WTC11 (cell line): ENCODE results near the gene IQGAP3. TPM values are rescaled to one million over a fixed set of nuclear protein-coding genes. Genes with fewer than 3 reads are reported as not detected.

Source experiments
- ATAC-seq: fragments of 200-7000 bp; cut with Tn5 transposase; 2 replicates; pipeline ENCODE4 v1.10.0; 2021; ENCODE audit warnings: mild to moderate bottlenecking, moderate library complexity
- CTCF ChIA-PET: fragments of 300-600 bp; sonication (Branson Sonifier 250); formaldehyde crosslinking; loops from one replicate; lab custom pipeline; 2021; ENCODE audit warnings: antibody characterized with exemption; lab: Charles Lee
- POLR2A ChIA-PET: fragments of 350-600 bp; sonication (Branson Sonifier 250); formaldehyde crosslinking; loops from one replicate; lab custom pipeline; 2021; ENCODE audit warnings: antibody characterized with exemption; lab: Charles Lee
- DNase-seq: peaks from one replicate; pipeline ENCODE4 v3.0.0; 2021; ENCODE audit warnings: low spot score
- H3K27ac Mint-ChIP-seq: 2 replicates; pipeline ENCODE4 v1.8.0; 2021; ENCODE audit warnings: mixed read lengths
- H3K27me3 Mint-ChIP-seq: 2 replicates; pipeline ENCODE4 v1.8.0; 2021; ENCODE audit warnings: low read depth, mild to moderate bottlenecking, moderate library complexity, mixed read lengths
- H3K36me3 Mint-ChIP-seq: 2 replicates; pipeline ENCODE4 v1.8.0; 2021; ENCODE audit warnings: mixed read lengths
- H3K4me1 Mint-ChIP-seq: 2 replicates; pipeline ENCODE4 v1.8.0; 2022; ENCODE audit warnings: mixed read lengths
- H3K4me3 Mint-ChIP-seq: 2 replicates; pipeline ENCODE4 v1.8.0; 2021; ENCODE audit warnings: mild to moderate bottlenecking, moderate library complexity, mixed read lengths
- H3K9me3 Mint-ChIP-seq: 2 replicates; pipeline ENCODE4 v1.8.0; 2021; ENCODE audit warnings: mixed read lengths
- ATF2 ChIP-seq: sonication (generic); formaldehyde crosslinking; IDR thresholded peaks from 2 replicates; pipeline ENCODE4 v1.8.1; 2022; ENCODE audit warnings: low read depth, missing genetic modification reagents, borderline replicate concordance
- ATF6 ChIP-seq: sonication (generic); formaldehyde crosslinking; IDR thresholded peaks from 2 replicates; pipeline ENCODE4 v1.8.1; 2023; ENCODE audit warnings: mild to moderate bottlenecking, missing genetic modification reagents
- CBFB ChIP-seq: sonication (generic); formaldehyde crosslinking; IDR thresholded peaks from 2 replicates; pipeline ENCODE4 v1.8.1; 2022; ENCODE audit warnings: mild to moderate bottlenecking, low read depth, missing genetic modification reagents
- CREB1 ChIP-seq: sonication (generic); formaldehyde crosslinking; IDR thresholded peaks from 2 replicates; pipeline ENCODE4 v1.8.0; 2023; ENCODE audit warnings: mild to moderate bottlenecking, missing genetic modification reagents
- E2F1 ChIP-seq: sonication (generic); formaldehyde crosslinking; IDR thresholded peaks from 2 replicates; pipeline ENCODE4 v1.8.0; 2022; ENCODE audit warnings: mild to moderate bottlenecking, missing genetic modification reagents
- EMX1 ChIP-seq: fragments of 250-450 bp; sonication (Bioruptor Pico); IDR thresholded peaks from 2 replicates; pipeline ENCODE4 v1.8.0; 2021; ENCODE audit warnings: mild to moderate bottlenecking
- ERG ChIP-seq: fragments of 250-450 bp; sonication (Bioruptor Pico); IDR thresholded peaks from 2 replicates; pipeline ENCODE4 v1.8.0; 2021; ENCODE audit warnings: mild to moderate bottlenecking
- IRF2 ChIP-seq: sonication (generic); formaldehyde crosslinking; IDR thresholded peaks from 2 replicates; pipeline ENCODE4 v1.8.0; 2022; ENCODE audit warnings: low read depth, missing genetic modification reagents, borderline replicate concordance
- KAT7 ChIP-seq: sonication (generic); formaldehyde crosslinking; IDR thresholded peaks from 2 replicates; pipeline ENCODE4 v1.8.1; 2023; ENCODE audit warnings: missing genetic modification reagents, mild to moderate bottlenecking, borderline replicate concordance
- NFE2L1 ChIP-seq: sonication (generic); formaldehyde crosslinking; IDR thresholded peaks from 2 replicates; pipeline ENCODE4 v1.8.1; 2023; ENCODE audit warnings: missing genetic modification reagents
- NFYB ChIP-seq: sonication (generic); formaldehyde crosslinking; conservative IDR thresholded peaks from 2 replicates; pipeline ENCODE4 v1.8.0; 2022; ENCODE audit warnings: low read depth, missing genetic modification reagents
- NR1H2 ChIP-seq: sonication (generic); formaldehyde crosslinking; IDR thresholded peaks from 2 replicates; pipeline ENCODE4 v1.9.0; 2021; ENCODE audit warnings: mild to moderate bottlenecking, moderate library complexity, missing genetic modification reagents
- NR2C2 ChIP-seq: sonication (generic); formaldehyde crosslinking; IDR thresholded peaks from 2 replicates; pipeline ENCODE4 v1.8.0; 2022; ENCODE audit warnings: mild to moderate bottlenecking, missing genetic modification reagents
- PREB ChIP-seq: sonication (generic); formaldehyde crosslinking; IDR thresholded peaks from 2 replicates; pipeline ENCODE4 v1.8.1; 2022; ENCODE audit warnings: mild to moderate bottlenecking, missing genetic modification reagents, moderate library complexity, borderline replicate concordance
- TP53 ChIP-seq: sonication (generic); formaldehyde crosslinking; IDR thresholded peaks from 2 replicates; pipeline ENCODE4 v1.8.1; 2023; ENCODE audit warnings: mild to moderate bottlenecking, missing genetic modification reagents
- ZNF219 ChIP-seq: sonication (generic); formaldehyde crosslinking; IDR thresholded peaks from 2 replicates; pipeline ENCODE4 v1.8.0; 2023; ENCODE audit warnings: missing genetic modification reagents, mild to moderate bottlenecking, borderline replicate concordance
- ZNF232 ChIP-seq: sonication (generic); formaldehyde crosslinking; IDR thresholded peaks from 2 replicates; pipeline ENCODE4 v1.8.0; 2022; ENCODE audit warnings: mild to moderate bottlenecking, missing genetic modification reagents
- ZNF263 ChIP-seq: sonication (generic); formaldehyde crosslinking; IDR thresholded peaks from 2 replicates; pipeline ENCODE4 v1.8.1; 2022; ENCODE audit warnings: low read depth, mild to moderate bottlenecking, moderate library complexity, missing genetic modification reagents
- ZNF317 ChIP-seq: sonication (generic); formaldehyde crosslinking; IDR thresholded peaks from 2 replicates; pipeline ENCODE4 v1.8.1; 2023; ENCODE audit warnings: low read depth, mild to moderate bottlenecking, moderate library complexity, missing genetic modification reagents, borderline replicate concordance
- ZNF425 ChIP-seq: fragments of 250-450 bp; sonication (Bioruptor Pico); conservative IDR thresholded peaks from 2 replicates; pipeline ENCODE4 v1.9.0; 2021; ENCODE audit warnings: mild to moderate bottlenecking
- ZNF671 ChIP-seq: fragments of 250-450 bp; sonication (Bioruptor Pico); IDR thresholded peaks from 2 replicates; pipeline ENCODE4 v1.8.0; 2021; ENCODE audit warnings: mild to moderate bottlenecking
- ZSCAN18 ChIP-seq: fragments of 250-450 bp; sonication (Bioruptor Pico); IDR thresholded peaks from 2 replicates; pipeline ENCODE4 v2.1.2; 2022; ENCODE audit warnings: mild to moderate bottlenecking, moderate library complexity
- total RNA-seq: library from RNA; stranded (reverse); gene quantifications from 3 replicates; pipeline ENCODE4 v1.2.3, GENCODE V29; 2021

The IQGAP3 gene
- total RNA-seq, 1 experiment from 2014 or later: 33.3 TPM

GRCh38 chr1:156591181-156591431 is 18.7 kb upstream of the IQGAP3 start (continued):
- no peak for TF ChIP-seq ZNF425 (CRISPR knock-in tag)
- TF ChIP-seq ZSCAN18 (CRISPR knock-in tag): no peak
- TF ChIP-seq, all 79 proteins: peak for 0

GRCh38 chr1:156590326-156591180 is 18.2 kb upstream of the IQGAP3 start:
- H3K9me3 Mint-ChIP-seq: no peaks in the 10 kb centered on the region
- H3K36me3 Mint-ChIP-seq: peaks cover 17% of the 10 kb centered on the region
- TF ChIP-seq NFE2L1 (no peak), ZNF671 (0 out of 2 replicates have a peak, but pooled peaks have one; percentile 26), KAT7 (no peak)
- peaks cover 17% of the 10 kb centered on the region for H3K4me1 Mint-ChIP-seq
- H3K4me3 Mint-ChIP-seq: peak overlapping the region; percentile 79
- ATAC-seq (no peak), DNase-seq (no peak)
- ChIA-PET CTCF (interaction anchor here (1.2 to 3.4 kb wide), 13 partner anchors 9 to 337 kb away, joined by 3 to 28 read pairs (median 5); partner anchors contain the start of genes GPATCH4, HAPLN2 and TTC24), POLR2A (interaction anchor here (0.6 to 1.8 kb wide), 9 partner anchors 11 to 133 kb away, joined by 3 to 6 read pairs (median 3); partner anchors contain the start of gene GPATCH4)
- peak overlapping the region; percentile 94; the same call in 1 of the 2 replicates for H3K27ac Mint-ChIP-seq
- H3K27me3 Mint-ChIP-seq: no peaks in the 10 kb centered on the region; the same call in 1 of the 2 replicates

- H3K27me3 Mint-ChIP-seq: no peaks in the 10 kb centered on the region; the same call in 1 of the 2 replicates
- ATAC-seq: no peak
- TF ChIP-seq CBFB (CRISPR knock-in tag): no peak
- TF ChIP-seq CREB1 (CRISPR knock-in tag): no peak
- no peak for TF ChIP-seq ERG
- TF ChIP-seq NR1H2 (CRISPR knock-in tag): no peak
- no peak for TF ChIP-seq ATF6 (CRISPR knock-in tag)
- TF ChIP-seq NFYB (CRISPR knock-in tag): no peak
- no peak for TF ChIP-seq ZNF219 (CRISPR knock-in tag)
- TF ChIP-seq ZNF232: no peak
- TF ChIP-seq ATF2: no peak
- TF ChIP-seq ZNF317 (CRISPR knock-in tag): no peak
- TF ChIP-seq NR2C2: no peak
- no peak for TF ChIP-seq E2F1
- no peak for TF ChIP-seq PREB (CRISPR knock-in tag)
- TF ChIP-seq IRF2 (CRISPR knock-in tag): no peak
- no peak for TF ChIP-seq ZNF263 (CRISPR knock-in tag)
- no peak for TF ChIP-seq TP53 (CRISPR knock-in tag)
- no peak for TF ChIP-seq EMX1 (CRISPR knock-in tag)
- no peak for DNase-seq
- no peak overlapping the region for H3K27ac Mint-ChIP-seq
- no peak overlapping the region for H3K4me3 Mint-ChIP-seq
- POLR2A ChIA-PET: no interaction called here
- peaks cover 7% of the 10 kb centered on the region for H3K36me3 Mint-ChIP-seq
- H3K9me3 Mint-ChIP-seq: no peaks in the 10 kb centered on the region
- CTCF ChIA-PET: interaction anchor here (1.4 kb wide), 2 partner anchors 19 to 38 kb away, joined by 6 to 8 read pairs; no protein-coding TSS in a partner anchor
- peaks cover 26% of the 10 kb centered on the region for H3K4me1 Mint-ChIP-seq
Measured at GRCh38 chr1:156589546-156589945, 17.2 kb upstream of the IQGAP3 start.
